HG03039 (cell line): ENCODE results near the gene HOXD10.

ENCODE experiments used
- ATAC-seq: cut with Tn5 transposase; IDR thresholded peaks from one replicate; pipeline ENCODE4 v1.9.1; 2021; ENCODE audit warnings: mild to moderate bottlenecking, moderate library complexity; ENCODE audit not compliant: unreplicated experiment

HOXD10 gene

GRCh38 chr2:176105730-176106580 lies 10.6 kb upstream of the HOXD10 start:
- ATAC-seq: no peak

GRCh38 chr2:176106581-176107539 lies 9.7 kb upstream of the HOXD10 start, which contains the start of gene HOXD11:
Gene HOXD11 (plus strand): TSS chr2:176107280. CDS start chr2:176107356, 76 bp downstream.
- no peak for ATAC-seq

GRCh38 chr2:176107731-176108181 lies 8.8 kb upstream of the HOXD10 start:
- ATAC-seq: no peak

GRCh38 chr2:176109192-176109901 lies 7.2 kb upstream of the HOXD10 start:
- no peak for ATAC-seq

GRCh38 chr2:176109946-176110345 lies 6.6 kb upstream of the HOXD10 start:
- no peak for ATAC-seq

GRCh38 chr2:176110415-176111308 lies 5.9 kb upstream of the HOXD10 start:
- no peak for ATAC-seq

GRCh38 chr2:176111309-176111663 lies 5.3 kb upstream of the HOXD10 start:
- ATAC-seq: no peak

- no peak for ATAC-seq
Observed at GRCh38 chr2:176111846-176112374, 4.7 kb upstream of the HOXD10 start.

- no peak for ATAC-seq
Observed at GRCh38 chr2:176112375-176113302, 3.9 kb upstream of the HOXD10 start.

GRCh38 chr2:176114120-176114929 lies 2.3 kb upstream of the HOXD10 start:
- no peak for ATAC-seq

- ATAC-seq: no peak
Observed at GRCh38 chr2:176114930-176115625, 1.5 kb upstream of the HOXD10 start.

GRCh38 chr2:176117162-176117822 lies 714 bp downstream of the HOXD10 start:
- no peak for ATAC-seq

- ATAC-seq: no peak
Observed at GRCh38 chr2:176117823-176118371, 1.3 kb downstream of the HOXD10 start.

- no peak for ATAC-seq
Observed at GRCh38 chr2:176118601-176119339, 2.2 kb downstream of the HOXD10 start.

- ATAC-seq: no peak
Observed at GRCh38 chr2:176120364-176121189, 4.0 kb downstream of the HOXD10 start.
